Ishikawa (cell line): ENCODE data around the gene PIEZO1.
A peak's percentile ranks its signal among the peaks of the same experiment; 100 is the strongest.

Experiments
- CEBPB ChIP-seq: IDR thresholded peaks from 2 replicates; pipeline ENCODE4 v1.6.1; 2012
- CREB1 ChIP-seq: IDR thresholded peaks from 2 replicates; pipeline ENCODE4 v1.6.1; 2012; ENCODE audit warnings: low read depth
- EGR1 ChIP-seq: IDR thresholded peaks from 2 replicates; pipeline ENCODE4 v1.6.1; 2012
- EP300 ChIP-seq: IDR thresholded peaks from 2 replicates; pipeline ENCODE4 v1.6.1; 2012; ENCODE audit warnings: borderline replicate concordance
- FOXM1 ChIP-seq: IDR thresholded peaks from 2 replicates; pipeline ENCODE4 v1.6.1; 2012; ENCODE audit warnings: low read depth, borderline replicate concordance
- NFIC ChIP-seq: IDR thresholded peaks from 2 replicates; pipeline ENCODE4 v1.6.1; 2012
- RAD21 ChIP-seq: IDR thresholded peaks from 2 replicates; pipeline ENCODE4 v1.6.1; 2012; ENCODE audit warnings: low read depth
- TAF1 ChIP-seq: IDR thresholded peaks from 2 replicates; pipeline ENCODE4 v1.6.1; 2012; ENCODE audit warnings: low read depth, mild to moderate bottlenecking
- TCF12 ChIP-seq: IDR thresholded peaks from 2 replicates; pipeline ENCODE4 v1.6.1; 2012; ENCODE audit warnings: low read depth
- TEAD4 ChIP-seq: IDR thresholded peaks from 2 replicates; pipeline ENCODE4 v1.6.1; 2012
- YY1 ChIP-seq: IDR thresholded peaks from 2 replicates; pipeline ENCODE4 v1.6.1; 2012; ENCODE audit warnings: low read depth
- ZBTB7A ChIP-seq: IDR thresholded peaks from 2 replicates; pipeline ENCODE4 v1.6.1; 2012; ENCODE audit warnings: low read depth
- TF ChIP-seq, protein P1 (sequence below): IDR thresholded peaks from 2 replicates; pipeline ENCODE4 v1.6.1; 2012; ENCODE audit warnings: low read depth, mild to moderate bottlenecking
- TF ChIP-seq, protein P2 (sequence below): IDR thresholded peaks from 2 replicates; pipeline ENCODE4 v1.6.1; 2012
- TF ChIP-seq, protein P3 (sequence below): IDR thresholded peaks from 2 replicates; pipeline ENCODE4 v1.6.1; 2012

PIEZO1 gene

DNA sequence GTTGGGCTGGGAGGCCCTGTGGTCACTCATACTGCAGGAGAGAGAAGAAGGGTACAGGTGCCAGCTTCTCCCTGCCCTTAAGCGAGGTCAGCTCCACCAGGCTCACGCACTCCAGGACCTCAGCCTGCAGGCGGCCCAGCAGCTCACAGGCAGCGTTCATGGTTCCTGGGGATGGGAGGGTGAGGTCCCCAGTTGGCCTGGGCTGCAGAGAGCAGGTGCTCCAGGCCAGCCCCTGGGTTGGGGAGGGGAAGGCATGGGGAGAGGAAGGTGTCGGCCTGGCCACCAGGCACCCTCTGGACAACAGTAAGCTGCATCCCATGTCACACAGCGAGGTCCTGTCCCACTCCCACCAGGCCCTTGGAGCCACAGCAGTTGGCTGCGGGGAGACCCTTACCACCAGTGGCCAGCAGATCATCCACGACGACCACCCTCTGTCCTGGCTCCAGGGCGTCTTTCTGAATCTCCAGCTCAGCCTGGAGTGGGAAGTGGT is 24.7 kb upstream of the PIEZO1 start:
- TF ChIP-seq CEBPB (no peak), TEAD4 (no peak), EP300 (no peak), RAD21 (no peak), ZBTB7A (no peak), YY1 (no peak)
- TF ChIP-seq, protein P1, sequence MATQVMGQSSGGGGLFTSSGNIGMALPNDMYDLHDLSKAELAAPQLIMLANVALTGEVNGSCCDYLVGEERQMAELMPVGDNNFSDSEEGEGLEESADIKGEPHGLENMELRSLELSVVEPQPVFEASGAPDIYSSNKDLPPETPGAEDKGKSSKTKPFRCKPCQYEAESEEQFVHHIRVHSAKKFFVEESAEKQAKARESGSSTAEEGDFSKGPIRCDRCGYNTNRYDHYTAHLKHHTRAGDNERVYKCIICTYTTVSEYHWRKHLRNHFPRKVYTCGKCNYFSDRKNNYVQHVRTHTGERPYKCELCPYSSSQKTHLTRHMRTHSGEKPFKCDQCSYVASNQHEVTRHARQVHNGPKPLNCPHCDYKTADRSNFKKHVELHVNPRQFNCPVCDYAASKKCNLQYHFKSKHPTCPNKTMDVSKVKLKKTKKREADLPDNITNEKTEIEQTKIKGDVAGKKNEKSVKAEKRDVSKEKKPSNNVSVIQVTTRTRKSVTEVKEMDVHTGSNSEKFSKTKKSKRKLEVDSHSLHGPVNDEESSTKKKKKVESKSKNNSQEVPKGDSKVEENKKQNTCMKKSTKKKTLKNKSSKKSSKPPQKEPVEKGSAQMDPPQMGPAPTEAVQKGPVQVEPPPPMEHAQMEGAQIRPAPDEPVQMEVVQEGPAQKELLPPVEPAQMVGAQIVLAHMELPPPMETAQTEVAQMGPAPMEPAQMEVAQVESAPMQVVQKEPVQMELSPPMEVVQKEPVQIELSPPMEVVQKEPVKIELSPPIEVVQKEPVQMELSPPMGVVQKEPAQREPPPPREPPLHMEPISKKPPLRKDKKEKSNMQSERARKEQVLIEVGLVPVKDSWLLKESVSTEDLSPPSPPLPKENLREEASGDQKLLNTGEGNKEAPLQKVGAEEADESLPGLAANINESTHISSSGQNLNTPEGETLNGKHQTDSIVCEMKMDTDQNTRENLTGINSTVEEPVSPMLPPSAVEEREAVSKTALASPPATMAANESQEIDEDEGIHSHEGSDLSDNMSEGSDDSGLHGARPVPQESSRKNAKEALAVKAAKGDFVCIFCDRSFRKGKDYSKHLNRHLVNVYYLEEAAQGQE, result no peak

DNA sequence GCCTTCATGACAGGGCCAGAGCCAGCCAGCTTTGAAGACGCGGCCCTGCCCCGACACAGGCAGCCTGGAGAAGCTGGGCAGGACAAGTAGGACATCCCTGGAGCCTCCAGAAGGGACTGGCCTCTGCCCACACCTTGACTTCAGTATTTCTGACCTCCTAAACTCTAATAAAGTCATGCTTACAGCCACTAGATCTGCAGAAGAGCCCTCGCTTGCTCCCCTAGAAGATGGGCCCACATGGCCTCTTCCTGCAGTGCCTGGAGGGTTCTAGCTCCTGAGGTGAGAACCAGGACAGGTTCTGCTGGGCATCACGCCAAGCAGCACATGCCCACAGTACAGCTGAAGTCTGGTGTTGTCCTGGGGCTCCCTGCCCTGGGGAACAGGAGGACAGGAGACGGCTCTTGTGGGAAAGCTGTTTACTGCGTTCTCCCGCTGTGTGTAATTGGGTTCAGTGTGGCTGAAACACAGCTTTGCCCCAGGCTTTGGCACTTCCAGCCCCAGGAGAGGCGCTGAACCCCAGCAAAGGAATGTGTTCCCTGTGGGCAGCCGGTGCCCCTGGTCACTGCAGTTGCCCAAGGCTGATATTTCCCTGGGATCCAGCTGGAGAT is 24.2 kb upstream of the PIEZO1 start:
- peak; percentile 40 for TF ChIP-seq NFIC
- no peak for TF ChIP-seq TCF12

DNA sequence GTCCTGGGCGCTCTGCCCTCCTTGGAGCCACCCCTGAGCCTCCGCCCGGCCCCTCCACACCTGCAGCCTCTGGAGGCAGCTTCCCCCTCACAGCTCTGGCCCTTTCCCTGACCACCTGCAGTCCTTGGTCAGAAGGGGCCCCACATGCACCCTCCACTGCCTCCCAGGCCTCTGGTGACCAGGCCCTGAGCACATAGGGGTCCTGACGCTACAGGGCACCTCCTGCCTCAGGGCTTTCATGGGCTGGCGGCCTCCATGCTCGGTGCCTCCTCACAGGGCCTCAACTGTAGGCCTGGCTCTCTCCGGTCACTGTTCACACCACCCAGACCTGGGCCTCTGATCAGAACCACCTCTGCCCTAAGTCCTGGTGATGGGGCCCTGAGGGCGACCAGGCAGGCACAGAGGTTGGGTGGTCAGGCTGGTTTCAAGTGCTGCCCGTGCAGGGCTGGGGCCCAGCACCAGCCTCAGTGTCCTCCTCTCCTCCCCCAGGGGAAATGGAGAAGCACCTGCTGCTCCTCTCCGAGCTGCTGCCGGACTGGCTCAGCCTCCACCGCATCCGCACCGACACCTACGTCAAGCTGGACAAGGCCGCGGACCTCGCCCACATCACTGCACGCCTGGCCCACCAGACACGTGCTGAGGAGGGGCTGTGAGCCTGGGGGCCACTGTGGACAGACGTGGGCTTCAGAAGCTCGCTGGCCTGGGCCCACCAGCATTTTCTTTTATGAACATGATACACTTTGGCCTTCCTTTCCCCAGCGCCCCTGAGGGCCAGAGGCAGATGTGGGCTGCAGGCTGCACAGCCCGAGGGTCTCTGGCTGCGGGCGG is 22.8 kb upstream of the PIEZO1 start:
- TF ChIP-seq EP300, result no peak
- TF ChIP-seq FOXM1, result no peak
- TF ChIP-seq RAD21, result no peak
- TF ChIP-seq, protein P2, sequence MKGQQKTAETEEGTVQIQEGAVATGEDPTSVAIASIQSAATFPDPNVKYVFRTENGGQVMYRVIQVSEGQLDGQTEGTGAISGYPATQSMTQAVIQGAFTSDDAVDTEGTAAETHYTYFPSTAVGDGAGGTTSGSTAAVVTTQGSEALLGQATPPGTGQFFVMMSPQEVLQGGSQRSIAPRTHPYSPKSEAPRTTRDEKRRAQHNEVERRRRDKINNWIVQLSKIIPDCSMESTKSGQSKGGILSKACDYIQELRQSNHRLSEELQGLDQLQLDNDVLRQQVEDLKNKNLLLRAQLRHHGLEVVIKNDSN, result no peak
- TF ChIP-seq, protein P1, result no peak
- TF ChIP-seq CEBPB, result no peak
- no peak for TF ChIP-seq EGR1
- TF ChIP-seq TCF12, result no peak
- no peak for TF ChIP-seq NFIC
- no peak for TF ChIP-seq TEAD4
- TF ChIP-seq YY1, result no peak
- no peak for TF ChIP-seq TAF1
- TF ChIP-seq CREB1, result no peak
- TF ChIP-seq, protein P3, sequence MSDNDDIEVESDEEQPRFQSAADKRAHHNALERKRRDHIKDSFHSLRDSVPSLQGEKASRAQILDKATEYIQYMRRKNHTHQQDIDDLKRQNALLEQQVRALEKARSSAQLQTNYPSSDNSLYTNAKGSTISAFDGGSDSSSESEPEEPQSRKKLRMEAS, result no peak
- TF ChIP-seq ZBTB7A, result no peak

DNA sequence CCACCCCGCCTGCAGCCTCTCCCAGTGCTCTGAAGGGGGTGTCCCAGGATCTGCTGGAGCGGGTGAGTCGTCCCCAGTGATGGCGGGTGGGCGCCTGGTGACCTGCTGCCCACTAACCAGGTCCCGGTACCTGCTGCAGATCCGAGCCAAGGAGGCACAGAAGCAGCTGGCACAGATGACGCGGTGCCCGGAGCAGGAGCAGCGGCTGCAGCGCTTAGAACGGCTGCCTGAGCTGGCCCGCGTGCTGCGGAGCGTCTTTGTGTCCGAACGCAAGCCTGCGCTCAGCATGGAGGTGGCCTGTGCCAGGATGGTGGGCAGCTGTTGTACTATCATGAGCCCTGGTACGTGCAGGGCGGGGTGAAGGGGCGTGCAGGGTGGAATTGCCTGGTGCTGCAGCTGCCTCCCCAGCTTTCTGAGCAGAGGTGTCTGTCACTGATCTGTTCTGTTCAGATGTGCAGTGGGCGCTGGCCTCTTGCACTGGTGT is 22.2 kb upstream of the PIEZO1 start:
- TF ChIP-seq ZBTB7A (no peak), TCF12 (no peak), TAF1 (no peak), CREB1 (no peak)
- TF ChIP-seq, protein P1, result no peak
- TF ChIP-seq, protein P2, result no peak
